ENCODE results near the gene PHOX2A. TPM values are rescaled to one million over a fixed set of nuclear protein-coding genes. Genes with fewer than 3 reads are reported as not detected.
"Not testable (repeated sequence)": the region's sequence is repeated elsewhere in the genome, so short reads cannot be mapped to it uniquely, and the experiment has no call there.

Gene PHOX2A
- total RNA-seq, 1 experiment from 2014 or later, result not detected

- H3K4me1 Mint-ChIP-seq (ENCODE audit: low read depth, unreplicated experiment), result no peaks in the 10 kb centered on the region
- intact Hi-C loops (cut with micrococcal nuclease; ENCODE audit: unreplicated experiment), result no loop called here
- H3K9me3 Mint-ChIP-seq (ENCODE audit: unreplicated experiment), result no peaks in the 10 kb centered on the region
- no peaks in the 10 kb centered on the region for H3K4me1 ChIP-seq
- peaks cover 13% of the 10 kb centered on the region for H3K27me3 Mint-ChIP-seq (ENCODE audit: insufficient read depth, unreplicated experiment)
- CTCF ChIA-PET, result no interaction called here
- H3K4me3 Mint-ChIP-seq (ENCODE audit: unreplicated experiment), result no peak overlapping the region
- no peak for DNase-seq
- TF ChIP-seq CTCF (IDR thresholded peaks at IDR 0.05; ENCODE audit: insufficient read depth in 1 of 2, low read depth in 1 of 2, low read length in 1 of 2, severe bottlenecking in 1 of 2, unreplicated experiment in 1 of 2), result no peak
- H3K9me3 ChIP-seq, result no peaks in the 10 kb centered on the region; the same call in 1 of the 2 replicates
- no peaks in the 10 kb centered on the region for H3K27me3 ChIP-seq (replicated peaks; ENCODE audit: control insufficient read depth, insufficient read depth, low read length)
- no TSS peak for BruUV-seq (replicated peaks)
- POLR2A ChIA-PET, result no interaction called here
- no peak overlapping the region for H3K27ac Mint-ChIP-seq (ENCODE audit: unreplicated experiment)
- peaks cover 6% of the 10 kb centered on the region for H3K36me3 Mint-ChIP-seq (ENCODE audit: insufficient read depth, unreplicated experiment)
- H3K36me3 ChIP-seq (ENCODE audit: control insufficient read depth, insufficient read depth, low read length), result no peaks in the 10 kb centered on the region
- H3K4me3 ChIP-seq (ENCODE audit: low read depth, low read length), result no peak overlapping the region
Observed at GRCh38 chr11:72274435-72274834, 30.5 kb upstream of the PHOX2A start.

GRCh38 chr11:72271980-72272379 lies 28.0 kb upstream of the PHOX2A start:
- no peak overlapping the region for H3K4me3 ChIP-seq (ENCODE audit: low read depth, low read length)
- H3K36me3 ChIP-seq (ENCODE audit: control insufficient read depth, insufficient read depth, low read length), result no peaks in the 10 kb centered on the region
- peaks cover 13% of the 10 kb centered on the region for H3K27me3 Mint-ChIP-seq (ENCODE audit: insufficient read depth, unreplicated experiment)
- no peaks in the 10 kb centered on the region for H3K27me3 ChIP-seq (replicated peaks; ENCODE audit: control insufficient read depth, insufficient read depth, low read length)
- no peak for DNase-seq
- TF ChIP-seq CTCF (IDR thresholded peaks at IDR 0.05; ENCODE audit: insufficient read depth in 1 of 2, low read depth in 1 of 2, low read length in 1 of 2, severe bottlenecking in 1 of 2, unreplicated experiment in 1 of 2), result no peak
- ChIA-PET CTCF (no interaction called here), POLR2A (no interaction called here)
- BruUV-seq (replicated peaks), result no TSS peak
- no peaks in the 10 kb centered on the region for H3K9me3 Mint-ChIP-seq (ENCODE audit: unreplicated experiment)
- H3K36me3 Mint-ChIP-seq (ENCODE audit: insufficient read depth, unreplicated experiment), result peaks cover 6% of the 10 kb centered on the region
- H3K27ac Mint-ChIP-seq (ENCODE audit: unreplicated experiment), result no peak overlapping the region
- no peak overlapping the region for H3K4me3 Mint-ChIP-seq (ENCODE audit: unreplicated experiment)
- no peaks in the 10 kb centered on the region for H3K9me3 ChIP-seq
- 0 out of 2 replicates have a peak, but pooled peaks cover 3% of the 10 kb centered on the region for H3K4me1 ChIP-seq
- H3K4me1 Mint-ChIP-seq (ENCODE audit: low read depth, unreplicated experiment), result no peaks in the 10 kb centered on the region
- intact Hi-C loops (cut with micrococcal nuclease; ENCODE audit: unreplicated experiment), result no loop called here

GRCh38 chr11:72267956-72268617 lies 24.1 kb upstream of the PHOX2A start:
- peaks cover 2% of the 10 kb centered on the region for H3K36me3 Mint-ChIP-seq (ENCODE audit: insufficient read depth, unreplicated experiment)
- Histone ChIP-seq H3K4me1 (0 out of 2 replicates have a peak, but pooled peaks cover 3% of the 10 kb centered on the region), H3K36me3 (ENCODE audit: control insufficient read depth, insufficient read depth, low read length) (no peaks in the 10 kb centered on the region), H3K4me3 (ENCODE audit: low read depth, low read length) (no peak overlapping the region), H3K27me3 (replicated peaks; ENCODE audit: control insufficient read depth, insufficient read depth, low read length) (no peaks in the 10 kb centered on the region), H3K9me3 (no peaks in the 10 kb centered on the region)
- intact Hi-C loops (cut with micrococcal nuclease; ENCODE audit: unreplicated experiment), result no loop called here
- DNase-seq, result no peak
- TF ChIP-seq CTCF (IDR thresholded peaks at IDR 0.05; ENCODE audit: insufficient read depth in 1 of 2, low read depth in 1 of 2, low read length in 1 of 2, severe bottlenecking in 1 of 2, unreplicated experiment in 1 of 2), result no peak
- no TSS peak for BruUV-seq (replicated peaks)
- no peaks in the 10 kb centered on the region for H3K4me1 Mint-ChIP-seq (ENCODE audit: low read depth, unreplicated experiment)
- H3K9me3 Mint-ChIP-seq (ENCODE audit: unreplicated experiment), result no peaks in the 10 kb centered on the region
- POLR2A ChIA-PET, result no interaction called here
- no peak overlapping the region for H3K4me3 Mint-ChIP-seq (ENCODE audit: unreplicated experiment)
- H3K27ac Mint-ChIP-seq (ENCODE audit: unreplicated experiment), result no peak overlapping the region
- H3K27me3 Mint-ChIP-seq (ENCODE audit: insufficient read depth, unreplicated experiment), result peaks cover 11% of the 10 kb centered on the region
- CTCF ChIA-PET, result interaction anchor here (0.6 to 1.2 kb wide), 2 partner anchors 163 to 572 kb away, joined by 4 read pairs; no protein-coding TSS in a partner anchor

GRCh38 chr11:72266960-72267359 lies 23.0 kb upstream of the PHOX2A start:
- peaks cover 15% of the 10 kb centered on the region for H3K27me3 Mint-ChIP-seq (ENCODE audit: insufficient read depth, unreplicated experiment)
- BruUV-seq (replicated peaks); H3K27ac Mint-ChIP-seq (ENCODE audit: unreplicated experiment); H3K36me3 ChIP-seq (ENCODE audit: control insufficient read depth, insufficient read depth, low read length); DNase-seq; H3K4me1 ChIP-seq; intact Hi-C loops (cut with micrococcal nuclease; ENCODE audit: unreplicated experiment); H3K36me3 Mint-ChIP-seq (ENCODE audit: insufficient read depth, unreplicated experiment); H3K4me1 Mint-ChIP-seq (ENCODE audit: low read depth, unreplicated experiment); H3K27me3 ChIP-seq (replicated peaks; ENCODE audit: control insufficient read depth, insufficient read depth, low read length); H3K4me3 Mint-ChIP-seq (ENCODE audit: unreplicated experiment); H3K9me3 Mint-ChIP-seq (ENCODE audit: unreplicated experiment); H3K4me3 ChIP-seq (ENCODE audit: low read depth, low read length); H3K9me3 ChIP-seq; POLR2A ChIA-PET: not testable (repeated sequence)
- CTCF ChIA-PET, result interaction anchor here (1.2 kb wide), 1 partner anchor 164 kb away, joined by 4 read pairs; no protein-coding TSS in a partner anchor

Data from Caco-2 (cell line).